Mesendoderm (in vitro differentiated cells): ENCODE measurements around the gene CCL7.

Source experiments
- DNase-seq: peaks from one replicate; pipeline ENCODE4 v3.0.0; 2013
- H2AK5ac ChIP-seq: 2 replicates; pipeline ENCODE4 v1.6.1; 2013; ENCODE audit warnings: low read length, inconsistent platforms
- H2BK120ac ChIP-seq: 2 replicates; pipeline ENCODE4 v1.6.1; 2013; ENCODE audit warnings: low read depth, mild to moderate bottlenecking, low read length, moderate library complexity, mixed read lengths
- H2BK15ac ChIP-seq: replicated peaks from 2 replicates; pipeline ENCODE4 v1.6.1; 2013; ENCODE audit warnings: low read depth, mild to moderate bottlenecking, moderate library complexity
- H2BK5ac ChIP-seq: 2 replicates; pipeline ENCODE4 v1.6.1; 2013; ENCODE audit warnings: low read length, inconsistent platforms
- H3K18ac ChIP-seq: 2 replicates; pipeline ENCODE4 v1.6.1; 2013; ENCODE audit warnings: mild to moderate bottlenecking, low read length, mixed read lengths
- H3K23ac ChIP-seq: one replicate; pipeline ENCODE4 v1.6.1; 2013; ENCODE audit warnings: low read length
- H3K27ac ChIP-seq: 2 replicates; pipeline ENCODE4 v1.5.1; 2013; ENCODE audit warnings: low read depth, mild to moderate bottlenecking, inconsistent platforms, low read length, moderate library complexity
- H3K27me3 ChIP-seq: 2 replicates; pipeline ENCODE4 v1.6.1; 2013; ENCODE audit warnings: low read length, control low read depth, mild to moderate bottlenecking, inconsistent platforms; ENCODE audit not compliant: insufficient read depth, poor library complexity
- H3K36me3 ChIP-seq: 2 replicates; pipeline ENCODE4 v1.6.1; 2013; ENCODE audit warnings: low read length, inconsistent platforms; ENCODE audit not compliant: control insufficient read depth, insufficient read depth
- H3K4ac ChIP-seq: one replicate; pipeline ENCODE4 v1.6.1; 2013; ENCODE audit warnings: low read depth, mild to moderate bottlenecking, low read length, moderate library complexity
- H3K4me1 ChIP-seq: 2 replicates; pipeline ENCODE4 v1.6.1; 2013; ENCODE audit warnings: low read depth, low read length, inconsistent platforms; ENCODE audit not compliant: control insufficient read depth
- H3K4me2 ChIP-seq: 2 replicates; pipeline ENCODE4 v1.6.1; 2013; ENCODE audit warnings: low read length
- H3K4me3 ChIP-seq: 2 replicates; pipeline ENCODE4 v1.5.1; 2013; ENCODE audit warnings: mild to moderate bottlenecking, low read length
- H3K56ac ChIP-seq: one replicate; pipeline ENCODE4 v1.6.1; 2013; ENCODE audit warnings: low read length
- H3K79me1 ChIP-seq: 2 replicates; pipeline ENCODE4 v1.6.1; 2013; ENCODE audit warnings: low read length, inconsistent platforms
- H3K79me2 ChIP-seq: 2 replicates; pipeline ENCODE4 v1.6.1; 2013; ENCODE audit warnings: mild to moderate bottlenecking, low read length; ENCODE audit not compliant: control insufficient read depth, insufficient read depth
- H3K9ac ChIP-seq: 2 replicates; pipeline ENCODE4 v1.6.1; 2013; ENCODE audit warnings: low read length, inconsistent platforms
- H4K5ac ChIP-seq: one replicate; pipeline ENCODE4 v1.6.1; 2013; ENCODE audit warnings: low read length
- H4K8ac ChIP-seq: one replicate; pipeline ENCODE4 v1.6.1; 2013; ENCODE audit warnings: low read depth, mild to moderate bottlenecking, control low read depth, low read length, moderate library complexity
- WGBS: extraction: QIAGEN DNeasy Blood & Tissue Kit; methylation state at CpG from one replicate; pipeline ENCODE4 v1.1.7; 2013; ENCODE audit warnings: low lambda C conversion rate, missing lambda C conversion rate; ENCODE audit not compliant: insufficient coverage; ENCODE audit errors: extremely low coverage; 5-methylcytosine and 5-hydroxymethylcytosine counted together

Gene CCL7

DNA sequence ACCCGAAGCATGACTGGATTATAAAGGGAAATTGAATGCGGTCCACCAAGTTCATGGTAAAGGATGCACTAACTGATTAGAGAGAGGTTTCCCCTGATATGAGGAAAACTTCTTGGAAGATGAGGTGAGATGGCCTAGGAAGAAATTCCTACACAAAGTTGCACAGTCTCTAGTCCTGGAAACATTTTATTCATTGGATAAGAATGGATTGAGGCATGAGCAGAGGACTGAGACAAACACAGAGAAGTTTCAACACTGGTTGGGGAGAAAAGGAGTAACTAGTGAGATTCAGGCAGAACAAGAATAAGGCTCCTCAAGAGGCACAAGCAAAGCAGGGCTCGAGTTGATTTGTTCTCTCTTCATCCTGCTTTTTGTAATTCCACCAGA, 16.9 kb upstream of the CCL7 start:
- H3K79me2 ChIP-seq, result no peaks in the 10 kb centered on the region
- peak overlapping the region; percentile 58 for H3K4ac ChIP-seq
- peaks cover 30% of the 10 kb centered on the region for H3K4me1 ChIP-seq
- no peak overlapping the region for H2AK5ac ChIP-seq
- H3K18ac ChIP-seq, result peak overlapping the region; percentile 64
- no peaks in the 10 kb centered on the region for H3K36me3 ChIP-seq
- H3K27ac ChIP-seq, result no peak overlapping the region
- no peak overlapping the region for H3K9ac ChIP-seq
- H4K5ac ChIP-seq, result no peak overlapping the region
- peak overlapping the region; percentile 35 for H2BK120ac ChIP-seq
- H2BK5ac ChIP-seq, result no peak overlapping the region
- DNase-seq, result no peak
- H3K27me3 ChIP-seq, result no peaks in the 10 kb centered on the region
- H4K8ac ChIP-seq, result no peak overlapping the region
- H3K4me3 ChIP-seq, result no peak overlapping the region
- no peak overlapping the region for H3K23ac ChIP-seq
- H3K56ac ChIP-seq, result no peak overlapping the region
- no CpG with 5 or more reads among the region's 3 CpGs for WGBS
- no peak overlapping the region for H3K4me2 ChIP-seq
- no peaks in the 10 kb centered on the region for H3K79me1 ChIP-seq
- H2BK15ac ChIP-seq, result peak overlapping the region; percentile 46

DNA sequence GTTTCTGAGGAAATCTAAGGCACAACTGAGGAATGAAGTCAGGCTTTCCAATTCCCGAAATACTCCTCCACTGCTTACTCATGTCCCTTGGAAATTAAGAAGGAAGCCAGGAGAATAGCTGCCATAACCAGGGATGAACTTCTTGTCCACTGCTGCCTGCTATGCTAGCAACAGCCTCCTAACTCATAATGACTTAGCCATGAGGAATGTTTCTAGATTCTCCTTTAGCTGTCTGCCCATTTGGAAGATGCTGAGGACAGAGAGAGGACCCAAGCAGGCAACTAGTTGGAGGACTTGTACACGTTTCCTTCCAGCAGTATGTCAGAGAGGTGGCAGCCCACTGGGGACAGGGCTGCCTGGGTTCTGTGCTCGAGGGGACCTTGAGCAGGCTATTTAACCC, 15.9 kb upstream of the CCL7 start:
- H3K23ac ChIP-seq, result no peak overlapping the region
- no peak overlapping the region for H2BK120ac ChIP-seq
- no peaks in the 10 kb centered on the region for H3K79me2 ChIP-seq
- H3K36me3 ChIP-seq, result no peaks in the 10 kb centered on the region
- no peaks in the 10 kb centered on the region for H3K79me1 ChIP-seq
- peaks cover 30% of the 10 kb centered on the region for H3K4me1 ChIP-seq
- H3K9ac ChIP-seq, result no peak overlapping the region
- no peak overlapping the region for H3K4me3 ChIP-seq
- no peak overlapping the region for H2AK5ac ChIP-seq
- peak overlapping the region; percentile 26 for H2BK5ac ChIP-seq
- no CpG with 5 or more reads among the region's 3 CpGs for WGBS
- no peak overlapping the region for H4K8ac ChIP-seq
- peak; percentile 42 for DNase-seq
- H3K56ac ChIP-seq, result peak overlapping the region; percentile 87
- no peak overlapping the region for H4K5ac ChIP-seq
- H2BK15ac ChIP-seq, result no peak overlapping the region
- no peak overlapping the region for H3K4me2 ChIP-seq
- H3K27ac ChIP-seq, result no peak overlapping the region
- H3K4ac ChIP-seq, result peak overlapping the region; percentile 1
- H3K18ac ChIP-seq, result peak overlapping the region; percentile 73
- H3K27me3 ChIP-seq, result no peaks in the 10 kb centered on the region

DNA sequence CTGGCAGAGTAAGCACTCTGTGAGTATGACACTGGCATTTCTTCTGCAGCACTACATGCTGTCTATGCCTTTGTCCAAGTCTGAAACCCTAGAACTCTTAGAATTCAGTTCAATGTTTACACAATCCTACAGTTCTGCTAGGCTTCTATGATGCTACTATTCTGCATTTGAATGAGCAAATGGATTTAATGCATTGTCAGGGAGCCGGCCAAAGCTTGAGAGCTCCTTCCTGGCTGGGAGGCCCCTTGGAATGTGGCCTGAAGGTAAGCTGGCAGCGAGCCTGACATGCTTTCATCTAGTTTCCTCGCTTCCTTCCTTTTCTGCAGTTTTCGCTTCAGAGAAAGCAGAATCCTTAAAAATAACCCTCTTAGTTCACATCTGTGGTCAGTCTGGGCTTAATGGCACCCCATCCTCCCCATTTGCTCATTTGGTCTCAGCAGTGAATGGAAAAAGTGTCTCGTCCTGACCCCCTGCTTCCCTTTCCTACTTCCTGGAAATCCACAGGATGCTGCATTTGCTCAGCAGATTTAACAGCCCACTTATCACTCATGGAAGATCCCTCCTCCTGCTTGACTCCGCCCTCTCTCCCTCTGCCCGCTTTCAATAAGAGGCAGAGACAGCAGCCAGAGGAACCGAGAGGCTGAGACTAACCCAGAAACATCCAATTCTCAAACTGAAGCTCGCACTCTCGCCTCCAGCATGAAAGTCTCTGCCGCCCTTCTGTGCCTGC, 15.2 kb upstream of the CCL7 start, which contains the start of gene CCL2:
CCL2 (plus strand) TSS at position 635 of the 730 bp plus-strand sequence; CDS start at position 700, 65 bp downstream.
- H3K9ac ChIP-seq, result peak within 1 kb of the TSS; percentile 87
- peak; percentile 96 for DNase-seq
- peak within 1 kb of the TSS; percentile 46 for H3K4ac ChIP-seq
- H3K4me1 ChIP-seq, result peaks cover 30% of the 10 kb centered on the region
- no peaks in the 10 kb centered on the region for H3K27me3 ChIP-seq
- H3K36me3 ChIP-seq, result no peaks in the 10 kb centered on the region
- H3K4me3 ChIP-seq, result peak within 1 kb of the TSS; percentile 44
- H2BK120ac ChIP-seq, result peak within 1 kb of the TSS; percentile 82
- H3K79me1 ChIP-seq, result no peaks in the 10 kb centered on the region
- H2AK5ac ChIP-seq, result peak within 1 kb of the TSS; percentile 61
- peak within 1 kb of the TSS; percentile 79 for H3K4me2 ChIP-seq
- H3K27ac ChIP-seq, result peak within 1 kb of the TSS; percentile 90
- H4K5ac ChIP-seq, result no peak within 1 kb of the TSS
- peak within 1 kb of the TSS; percentile 89 for H3K18ac ChIP-seq
- WGBS, result no CpG with 5 or more reads among the region's 11 CpGs
- no peak within 1 kb of the TSS for H4K8ac ChIP-seq
- peak within 1 kb of the TSS; percentile 84 for H2BK5ac ChIP-seq
- peak within 1 kb of the TSS; percentile 88 for H3K56ac ChIP-seq
- no peak within 1 kb of the TSS for H3K23ac ChIP-seq
- H2BK15ac ChIP-seq, result no peak within 1 kb of the TSS
- H3K79me2 ChIP-seq, result no peaks in the 10 kb centered on the region

DNA sequence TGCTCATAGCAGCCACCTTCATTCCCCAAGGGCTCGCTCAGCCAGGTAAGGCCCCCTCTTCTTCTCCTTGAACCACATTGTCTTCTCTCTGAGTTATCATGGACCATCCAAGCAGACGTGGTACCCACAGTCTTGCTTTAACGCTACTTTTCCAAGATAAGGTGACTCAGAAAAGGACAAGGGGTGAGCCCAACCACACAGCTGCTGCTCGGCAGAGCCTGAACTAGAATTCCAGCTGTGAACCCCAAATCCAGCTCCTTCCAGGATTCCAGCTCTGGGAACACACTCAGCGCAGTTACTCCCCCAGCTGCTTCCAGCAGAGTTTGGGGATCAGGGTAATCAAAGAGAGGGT, 14.7 kb upstream of the CCL7 start:
- Histone ChIP-seq H3K4me1 (peaks cover 30% of the 10 kb centered on the region), H3K4me2 (peak overlapping the region; percentile 79), H3K56ac (peak overlapping the region; percentile 88), H3K36me3 (no peaks in the 10 kb centered on the region), H2BK5ac (peak overlapping the region; percentile 84), H3K9ac (peak overlapping the region; percentile 87), H3K4ac (no peak overlapping the region), H3K27ac (peak overlapping the region; percentile 90), H3K79me1 (no peaks in the 10 kb centered on the region), H2AK5ac (peak overlapping the region; percentile 61), H3K27me3 (no peaks in the 10 kb centered on the region), H3K79me2 (no peaks in the 10 kb centered on the region), H4K8ac (no peak overlapping the region), H2BK120ac (peak overlapping the region; percentile 82), H2BK15ac (no peak overlapping the region), H3K4me3 (peak overlapping the region; percentile 44), H3K18ac (peak overlapping the region; percentile 89), H3K23ac (no peak overlapping the region), H4K5ac (no peak overlapping the region)
- no peak for DNase-seq
- WGBS, result no CpG with 5 or more reads among the region's 5 CpGs

DNA sequence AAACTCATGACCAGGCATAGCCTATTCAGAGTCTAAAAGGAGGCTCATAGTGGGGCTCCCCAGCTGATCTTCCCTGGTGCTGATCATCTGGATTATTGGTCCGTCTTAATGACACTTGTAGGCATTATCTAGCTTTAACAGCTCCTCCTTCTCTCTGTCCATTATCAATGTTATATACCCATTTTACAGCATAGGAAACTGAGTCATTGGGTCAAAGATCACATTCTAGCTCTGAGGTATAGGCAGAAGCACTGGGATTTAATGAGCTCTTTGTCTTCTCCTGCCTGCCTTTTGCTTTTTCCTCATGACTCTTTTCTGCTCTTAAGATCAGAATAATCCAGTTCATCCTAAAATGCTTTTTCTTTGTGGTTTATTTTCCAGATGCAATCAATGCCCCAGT, 14.2 kb upstream of the CCL7 start:
- Histone ChIP-seq H3K27me3 (no peaks in the 10 kb centered on the region), H3K4me2 (peak overlapping the region; percentile 79), H3K18ac (peak overlapping the region; percentile 89), H4K5ac (no peak overlapping the region), H3K4ac (peak overlapping the region; percentile 46), H2BK120ac (peak overlapping the region; percentile 82), H2AK5ac (peak overlapping the region; percentile 20), H3K27ac (peak overlapping the region; percentile 90), H3K4me3 (no peak overlapping the region), H3K9ac (peak overlapping the region; percentile 87), H3K4me1 (peaks cover 28% of the 10 kb centered on the region), H3K56ac (peak overlapping the region; percentile 88), H3K36me3 (no peaks in the 10 kb centered on the region), H3K79me2 (no peaks in the 10 kb centered on the region), H2BK15ac (no peak overlapping the region), H2BK5ac (no peak overlapping the region), H3K23ac (no peak overlapping the region), H3K79me1 (no peaks in the 10 kb centered on the region), H4K8ac (no peak overlapping the region)
- DNase-seq, result no peak
- WGBS, result no CpG with 5 or more reads among the region's 1 CpG
